PFSK-1 (cell line): ENCODE measurements around the gene OR5K4.

ENCODE experiments used
- FOXP2 ChIP-seq: optimal IDR thresholded peaks from 2 replicates; pipeline ENCODE3; 2011; ENCODE audit warnings: borderline replicate concordance, control low read depth, inconsistent platforms; ENCODE audit not compliant: insufficient read depth; ENCODE audit errors: extremely low read length, extremely low read depth
- POLR2AphosphoS5 ChIP-seq: IDR thresholded peaks from 2 replicates; pipeline ENCODE4 v1.6.1; 2012; ENCODE audit warnings: low read depth, mild to moderate bottlenecking, control low read depth, low read length, moderate library complexity
- REST ChIP-seq, 2 experiments: IDR thresholded peaks; 2 replicates each; pipeline versions ENCODE4 v1.6.1 to v1.8.0; 2011 to 2012; ENCODE audit warnings: low read depth in 2 of 2, low read length in 2 of 2, control low read depth in 1 of 2, inconsistent platforms in 1 of 2, mild to moderate bottlenecking in 1 of 2, moderate library complexity in 1 of 2; ENCODE audit not compliant: insufficient read depth in 1 of 2
- SIN3A ChIP-seq: IDR thresholded peaks from 2 replicates; pipeline ENCODE4 v1.6.1; 2012; ENCODE audit warnings: mild to moderate bottlenecking, low read length, moderate library complexity, borderline replicate concordance; ENCODE audit not compliant: insufficient read depth
- TAF1 ChIP-seq: IDR thresholded peaks from 2 replicates; pipeline ENCODE4 v1.6.1; 2012; ENCODE audit warnings: low read length, control low read depth, borderline replicate concordance; ENCODE audit not compliant: insufficient read depth

- TF ChIP-seq REST (IDR thresholded peaks at IDR 0.05; ENCODE audit: insufficient read depth in 1 of 2, low read depth in 2 of 2, low read length in 2 of 2), result no peak
- TF ChIP-seq POLR2AphosphoS5, result no peak
- no peak for TF ChIP-seq SIN3A
- TF ChIP-seq TAF1, result no peak
- no peak for TF ChIP-seq FOXP2
These were observed 24.1 kb upstream of the OR5K4 start for GRCh38 chr3:98329392-98330124.
